ENCODE results near the gene SCFD2.
"Not testable (repeated sequence)": the region's sequence is repeated elsewhere in the genome, so short reads cannot be mapped to it uniquely, and the experiment has no call there.

SCFD2 gene

GRCh38 chr4:53365486-53366300 is at the start of gene SCFD2:
Gene SCFD2, minus strand, starts transcription at chr4:53366061.
- DNase-seq (ENCODE audit: low spot score) = peak; percentile 96

- DNase-seq (ENCODE audit: low spot score) = not testable (repeated sequence)
Measured at GRCh38 chr4:53409479-53409878, 43.6 kb upstream of the SCFD2 start.

- DNase-seq (ENCODE audit: low spot score) = no peak
Measured at GRCh38 chr4:53380221-53380620, 14.4 kb upstream of the SCFD2 start.

- no peak for DNase-seq (ENCODE audit: low spot score)
Measured at GRCh38 chr4:53378171-53378482, 12.3 kb upstream of the SCFD2 start.

- peak; percentile 94 for DNase-seq (ENCODE audit: low spot score)
Measured at GRCh38 chr4:53377319-53378170, 11.7 kb upstream of the SCFD2 start, which contains the start of gene FIP1L1. Gene FIP1L1, plus strand, starts transcription at chr4:53377641. Its CDS starts 198 bp downstream, at chr4:53377839.

GRCh38 chr4:53376900-53377299 is 11.0 kb upstream of the SCFD2 start:
- DNase-seq (ENCODE audit: low spot score) = no peak

GRCh38 chr4:53374777-53375258 is 9.0 kb upstream of the SCFD2 start:
- no peak for DNase-seq (ENCODE audit: low spot score)

- DNase-seq (ENCODE audit: low spot score) = no peak
Measured at GRCh38 chr4:53371843-53372521, 6.1 kb upstream of the SCFD2 start.

- DNase-seq (ENCODE audit: low spot score) = no peak
Measured at GRCh38 chr4:53371049-53371448, 5.2 kb upstream of the SCFD2 start.

- DNase-seq (ENCODE audit: low spot score) = no peak
Measured at GRCh38 chr4:53367721-53368120, 1.9 kb upstream of the SCFD2 start.

GRCh38 chr4:53366301-53366716 is 448 bp upstream of the SCFD2 start:
- no peak for DNase-seq (ENCODE audit: low spot score)

GRCh38 chr4:53365121-53365485 is 758 bp downstream of the SCFD2 start:
- DNase-seq (ENCODE audit: low spot score) = no peak

GRCh38 chr4:53364624-53365023 is 1.2 kb downstream of the SCFD2 start:
- DNase-seq (ENCODE audit: low spot score) = no peak

- DNase-seq (ENCODE audit: low spot score) = no peak
Measured at GRCh38 chr4:53362093-53362492, 3.8 kb downstream of the SCFD2 start.

- DNase-seq (ENCODE audit: low spot score) = no peak
Measured at GRCh38 chr4:53361451-53361850, 4.4 kb downstream of the SCFD2 start.

GRCh38 chr4:53355930-53356521 is 9.8 kb downstream of the SCFD2 start:
- no peak for DNase-seq (ENCODE audit: low spot score)

GRCh38 chr4:53354012-53354722 is 11.7 kb downstream of the SCFD2 start:
- DNase-seq (ENCODE audit: low spot score) = no peak

- no peak for DNase-seq (ENCODE audit: low spot score)
Measured at GRCh38 chr4:53349091-53349491, 16.8 kb downstream of the SCFD2 start.

GRCh38 chr4:53348046-53348445 is 17.8 kb downstream of the SCFD2 start:
- DNase-seq (ENCODE audit: low spot score) = no peak

- DNase-seq (ENCODE audit: low spot score) = no peak
Measured at GRCh38 chr4:53346920-53347852, 18.7 kb downstream of the SCFD2 start.
